ENCODE measurements around the gene ATP6V0B.

DNA sequence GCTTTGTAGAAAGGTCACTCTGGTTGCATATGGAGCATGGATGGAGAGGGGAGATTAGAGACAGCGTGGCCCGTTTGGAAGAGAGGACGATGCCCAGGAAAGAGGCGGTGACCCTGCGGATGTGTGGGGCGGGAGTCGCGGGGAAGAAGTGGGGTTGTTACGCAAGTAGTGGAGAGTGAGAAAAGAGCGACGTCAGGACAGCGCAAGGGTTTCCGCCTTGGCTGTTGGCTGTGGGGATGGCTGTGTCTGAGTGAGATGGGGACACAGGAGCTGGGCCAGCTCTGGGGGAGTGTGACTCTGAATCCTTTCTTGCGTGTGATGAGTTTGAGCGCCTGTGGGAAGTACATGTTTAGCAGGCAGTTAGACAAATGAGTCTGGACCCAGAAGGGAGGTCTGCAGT is 8.0 kb downstream of the ATP6V0B start:
- TF ChIP-seq SPI1 (IDR thresholded peaks at IDR 0.05; ENCODE audit: borderline replicate concordance, low read depth, low read length) (no peak), SRF (CRISPR knock-in tag; IDR thresholded peaks at IDR 0.05) (no peak), ZNF124 (CRISPR knock-in tag; IDR thresholded peaks at IDR 0.05) (no peak), EZH2 (IDR thresholded peaks at IDR 0.05; ENCODE audit: borderline replicate concordance, low read depth, low read length) (no peak), ESRRA (IDR thresholded peaks at IDR 0.05; ENCODE audit: borderline replicate concordance, low read depth) (no peak), TOE1 (IDR thresholded peaks at IDR 0.05; ENCODE audit: borderline replicate concordance) (no peak), TOE1 (CRISPR knock-in tag; IDR thresholded peaks at IDR 0.05; ENCODE audit: borderline replicate concordance, low read depth) (no peak), SRSF7 (optimal IDR thresholded peaks at IDR 0.05; ENCODE audit: low read depth, low read length) (no peak), TCF7L2 (IDR thresholded peaks at IDR 0.05; ENCODE audit: low read depth, low read length) (no peak)
- TF ChIP-seq, protein P1, sequence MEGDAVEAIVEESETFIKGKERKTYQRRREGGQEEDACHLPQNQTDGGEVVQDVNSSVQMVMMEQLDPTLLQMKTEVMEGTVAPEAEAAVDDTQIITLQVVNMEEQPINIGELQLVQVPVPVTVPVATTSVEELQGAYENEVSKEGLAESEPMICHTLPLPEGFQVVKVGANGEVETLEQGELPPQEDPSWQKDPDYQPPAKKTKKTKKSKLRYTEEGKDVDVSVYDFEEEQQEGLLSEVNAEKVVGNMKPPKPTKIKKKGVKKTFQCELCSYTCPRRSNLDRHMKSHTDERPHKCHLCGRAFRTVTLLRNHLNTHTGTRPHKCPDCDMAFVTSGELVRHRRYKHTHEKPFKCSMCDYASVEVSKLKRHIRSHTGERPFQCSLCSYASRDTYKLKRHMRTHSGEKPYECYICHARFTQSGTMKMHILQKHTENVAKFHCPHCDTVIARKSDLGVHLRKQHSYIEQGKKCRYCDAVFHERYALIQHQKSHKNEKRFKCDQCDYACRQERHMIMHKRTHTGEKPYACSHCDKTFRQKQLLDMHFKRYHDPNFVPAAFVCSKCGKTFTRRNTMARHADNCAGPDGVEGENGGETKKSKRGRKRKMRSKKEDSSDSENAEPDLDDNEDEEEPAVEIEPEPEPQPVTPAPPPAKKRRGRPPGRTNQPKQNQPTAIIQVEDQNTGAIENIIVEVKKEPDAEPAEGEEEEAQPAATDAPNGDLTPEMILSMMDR (IDR thresholded peaks at IDR 0.05 in 2 of 3, conservative IDR thresholded peaks at IDR 0.05 in 1 of 3; ENCODE audit: insufficient read depth in 2 of 3, low read depth in 1 of 3, low read length in 3 of 3) = no peak
- TF ChIP-seq, protein P2, sequence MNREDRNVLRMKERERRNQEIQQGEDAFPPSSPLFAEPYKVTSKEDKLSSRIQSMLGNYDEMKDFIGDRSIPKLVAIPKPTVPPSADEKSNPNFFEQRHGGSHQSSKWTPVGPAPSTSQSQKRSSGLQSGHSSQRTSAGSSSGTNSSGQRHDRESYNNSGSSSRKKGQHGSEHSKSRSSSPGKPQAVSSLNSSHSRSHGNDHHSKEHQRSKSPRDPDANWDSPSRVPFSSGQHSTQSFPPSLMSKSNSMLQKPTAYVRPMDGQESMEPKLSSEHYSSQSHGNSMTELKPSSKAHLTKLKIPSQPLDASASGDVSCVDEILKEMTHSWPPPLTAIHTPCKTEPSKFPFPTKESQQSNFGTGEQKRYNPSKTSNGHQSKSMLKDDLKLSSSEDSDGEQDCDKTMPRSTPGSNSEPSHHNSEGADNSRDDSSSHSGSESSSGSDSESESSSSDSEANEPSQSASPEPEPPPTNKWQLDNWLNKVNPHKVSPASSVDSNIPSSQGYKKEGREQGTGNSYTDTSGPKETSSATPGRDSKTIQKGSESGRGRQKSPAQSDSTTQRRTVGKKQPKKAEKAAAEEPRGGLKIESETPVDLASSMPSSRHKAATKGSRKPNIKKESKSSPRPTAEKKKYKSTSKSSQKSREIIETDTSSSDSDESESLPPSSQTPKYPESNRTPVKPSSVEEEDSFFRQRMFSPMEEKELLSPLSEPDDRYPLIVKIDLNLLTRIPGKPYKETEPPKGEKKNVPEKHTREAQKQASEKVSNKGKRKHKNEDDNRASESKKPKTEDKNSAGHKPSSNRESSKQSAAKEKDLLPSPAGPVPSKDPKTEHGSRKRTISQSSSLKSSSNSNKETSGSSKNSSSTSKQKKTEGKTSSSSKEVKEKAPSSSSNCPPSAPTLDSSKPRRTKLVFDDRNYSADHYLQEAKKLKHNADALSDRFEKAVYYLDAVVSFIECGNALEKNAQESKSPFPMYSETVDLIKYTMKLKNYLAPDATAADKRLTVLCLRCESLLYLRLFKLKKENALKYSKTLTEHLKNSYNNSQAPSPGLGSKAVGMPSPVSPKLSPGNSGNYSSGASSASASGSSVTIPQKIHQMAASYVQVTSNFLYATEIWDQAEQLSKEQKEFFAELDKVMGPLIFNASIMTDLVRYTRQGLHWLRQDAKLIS (CRISPR knock-in tag; IDR thresholded peaks at IDR 0.05) = no peak
- TF ChIP-seq, protein P3, sequence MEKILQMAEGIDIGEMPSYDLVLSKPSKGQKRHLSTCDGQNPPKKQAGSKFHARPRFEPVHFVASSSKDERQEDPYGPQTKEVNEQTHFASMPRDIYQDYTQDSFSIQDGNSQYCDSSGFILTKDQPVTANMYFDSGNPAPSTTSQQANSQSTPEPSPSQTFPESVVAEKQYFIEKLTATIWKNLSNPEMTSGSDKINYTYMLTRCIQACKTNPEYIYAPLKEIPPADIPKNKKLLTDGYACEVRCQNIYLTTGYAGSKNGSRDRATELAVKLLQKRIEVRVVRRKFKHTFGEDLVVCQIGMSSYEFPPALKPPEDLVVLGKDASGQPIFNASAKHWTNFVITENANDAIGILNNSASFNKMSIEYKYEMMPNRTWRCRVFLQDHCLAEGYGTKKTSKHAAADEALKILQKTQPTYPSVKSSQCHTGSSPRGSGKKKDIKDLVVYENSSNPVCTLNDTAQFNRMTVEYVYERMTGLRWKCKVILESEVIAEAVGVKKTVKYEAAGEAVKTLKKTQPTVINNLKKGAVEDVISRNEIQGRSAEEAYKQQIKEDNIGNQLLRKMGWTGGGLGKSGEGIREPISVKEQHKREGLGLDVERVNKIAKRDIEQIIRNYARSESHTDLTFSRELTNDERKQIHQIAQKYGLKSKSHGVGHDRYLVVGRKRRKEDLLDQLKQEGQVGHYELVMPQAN (IDR thresholded peaks at IDR 0.05; ENCODE audit: borderline replicate concordance) = no peak
- TF ChIP-seq, protein P4, sequence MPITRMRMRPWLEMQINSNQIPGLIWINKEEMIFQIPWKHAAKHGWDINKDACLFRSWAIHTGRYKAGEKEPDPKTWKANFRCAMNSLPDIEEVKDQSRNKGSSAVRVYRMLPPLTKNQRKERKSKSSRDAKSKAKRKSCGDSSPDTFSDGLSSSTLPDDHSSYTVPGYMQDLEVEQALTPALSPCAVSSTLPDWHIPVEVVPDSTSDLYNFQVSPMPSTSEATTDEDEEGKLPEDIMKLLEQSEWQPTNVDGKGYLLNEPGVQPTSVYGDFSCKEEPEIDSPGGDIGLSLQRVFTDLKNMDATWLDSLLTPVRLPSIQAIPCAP (CRISPR knock-in tag; IDR thresholded peaks at IDR 0.05; ENCODE audit: borderline replicate concordance) = no peak
- TF ChIP-seq, protein P5, sequence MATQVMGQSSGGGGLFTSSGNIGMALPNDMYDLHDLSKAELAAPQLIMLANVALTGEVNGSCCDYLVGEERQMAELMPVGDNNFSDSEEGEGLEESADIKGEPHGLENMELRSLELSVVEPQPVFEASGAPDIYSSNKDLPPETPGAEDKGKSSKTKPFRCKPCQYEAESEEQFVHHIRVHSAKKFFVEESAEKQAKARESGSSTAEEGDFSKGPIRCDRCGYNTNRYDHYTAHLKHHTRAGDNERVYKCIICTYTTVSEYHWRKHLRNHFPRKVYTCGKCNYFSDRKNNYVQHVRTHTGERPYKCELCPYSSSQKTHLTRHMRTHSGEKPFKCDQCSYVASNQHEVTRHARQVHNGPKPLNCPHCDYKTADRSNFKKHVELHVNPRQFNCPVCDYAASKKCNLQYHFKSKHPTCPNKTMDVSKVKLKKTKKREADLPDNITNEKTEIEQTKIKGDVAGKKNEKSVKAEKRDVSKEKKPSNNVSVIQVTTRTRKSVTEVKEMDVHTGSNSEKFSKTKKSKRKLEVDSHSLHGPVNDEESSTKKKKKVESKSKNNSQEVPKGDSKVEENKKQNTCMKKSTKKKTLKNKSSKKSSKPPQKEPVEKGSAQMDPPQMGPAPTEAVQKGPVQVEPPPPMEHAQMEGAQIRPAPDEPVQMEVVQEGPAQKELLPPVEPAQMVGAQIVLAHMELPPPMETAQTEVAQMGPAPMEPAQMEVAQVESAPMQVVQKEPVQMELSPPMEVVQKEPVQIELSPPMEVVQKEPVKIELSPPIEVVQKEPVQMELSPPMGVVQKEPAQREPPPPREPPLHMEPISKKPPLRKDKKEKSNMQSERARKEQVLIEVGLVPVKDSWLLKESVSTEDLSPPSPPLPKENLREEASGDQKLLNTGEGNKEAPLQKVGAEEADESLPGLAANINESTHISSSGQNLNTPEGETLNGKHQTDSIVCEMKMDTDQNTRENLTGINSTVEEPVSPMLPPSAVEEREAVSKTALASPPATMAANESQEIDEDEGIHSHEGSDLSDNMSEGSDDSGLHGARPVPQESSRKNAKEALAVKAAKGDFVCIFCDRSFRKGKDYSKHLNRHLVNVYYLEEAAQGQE (IDR thresholded peaks at IDR 0.05; ENCODE audit: borderline replicate concordance) = no peak
- TF ChIP-seq, protein P5 (CRISPR knock-in tag; IDR thresholded peaks at IDR 0.05; ENCODE audit: low read depth) = no peak

All from K562 (cell line).